ENCODE data around the gene GALNT5.
"Not testable (repeated sequence)": the region's sequence is repeated elsewhere in the genome, so short reads cannot be mapped to it uniquely, and the experiment has no call there.

The GALNT5 gene, protein sequence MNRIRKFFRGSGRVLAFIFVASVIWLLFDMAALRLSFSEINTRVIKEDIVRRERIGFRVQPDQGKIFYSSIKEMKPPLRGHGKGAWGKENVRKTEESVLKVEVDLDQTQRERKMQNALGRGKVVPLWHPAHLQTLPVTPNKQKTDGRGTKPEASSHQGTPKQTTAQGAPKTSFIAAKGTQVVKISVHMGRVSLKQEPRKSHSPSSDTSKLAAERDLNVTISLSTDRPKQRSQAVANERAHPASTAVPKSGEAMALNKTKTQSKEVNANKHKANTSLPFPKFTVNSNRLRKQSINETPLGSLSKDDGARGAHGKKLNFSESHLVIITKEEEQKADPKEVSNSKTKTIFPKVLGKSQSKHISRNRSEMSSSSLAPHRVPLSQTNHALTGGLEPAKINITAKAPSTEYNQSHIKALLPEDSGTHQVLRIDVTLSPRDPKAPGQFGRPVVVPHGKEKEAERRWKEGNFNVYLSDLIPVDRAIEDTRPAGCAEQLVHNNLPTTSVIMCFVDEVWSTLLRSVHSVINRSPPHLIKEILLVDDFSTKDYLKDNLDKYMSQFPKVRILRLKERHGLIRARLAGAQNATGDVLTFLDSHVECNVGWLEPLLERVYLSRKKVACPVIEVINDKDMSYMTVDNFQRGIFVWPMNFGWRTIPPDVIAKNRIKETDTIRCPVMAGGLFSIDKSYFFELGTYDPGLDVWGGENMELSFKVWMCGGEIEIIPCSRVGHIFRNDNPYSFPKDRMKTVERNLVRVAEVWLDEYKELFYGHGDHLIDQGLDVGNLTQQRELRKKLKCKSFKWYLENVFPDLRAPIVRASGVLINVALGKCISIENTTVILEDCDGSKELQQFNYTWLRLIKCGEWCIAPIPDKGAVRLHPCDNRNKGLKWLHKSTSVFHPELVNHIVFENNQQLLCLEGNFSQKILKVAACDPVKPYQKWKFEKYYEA

DNA sequence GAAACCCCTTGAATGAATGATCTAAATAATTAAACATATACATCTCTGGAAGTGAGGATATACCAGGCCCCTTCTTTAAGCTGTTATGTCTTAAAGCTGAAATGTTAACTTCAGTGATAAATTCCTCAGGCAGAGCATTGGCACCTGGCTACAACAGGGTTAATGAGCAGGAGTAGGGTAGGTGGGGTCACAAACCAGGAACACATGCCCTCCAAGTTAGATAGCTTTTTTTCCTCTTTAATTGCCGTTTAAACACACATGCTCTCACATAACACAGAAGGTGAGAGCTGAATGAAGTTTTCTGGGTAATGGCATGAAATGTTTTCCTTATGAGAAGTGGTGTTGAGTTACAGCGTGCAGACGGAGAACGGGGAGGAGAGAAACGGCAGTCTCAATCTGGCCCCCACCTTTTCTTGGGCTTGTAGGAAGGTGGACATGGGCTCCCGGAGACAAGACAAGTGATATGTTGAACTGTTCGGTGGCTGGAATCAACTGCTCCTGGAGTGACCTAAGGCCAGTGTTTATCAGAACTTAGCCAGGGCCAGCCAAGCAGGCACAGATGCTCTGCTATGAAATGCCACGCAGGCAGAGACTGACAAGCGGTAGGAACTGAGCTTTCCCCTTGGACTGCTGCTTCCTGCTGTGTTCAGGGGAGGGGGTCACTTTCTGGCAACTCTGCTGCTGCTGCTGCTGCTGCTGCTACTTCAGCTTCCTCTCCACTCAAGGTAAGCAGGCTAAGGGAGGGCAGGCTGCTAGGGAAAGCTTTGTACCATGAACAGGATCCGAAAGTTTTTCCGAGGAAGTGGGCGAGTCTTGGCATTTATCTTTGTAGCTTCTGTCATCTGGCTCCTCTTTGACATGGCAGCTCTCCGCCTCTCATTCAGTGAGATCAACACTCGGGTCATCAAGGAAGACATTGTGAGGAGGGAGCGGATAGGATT lies at the start of gene GALNT5:
Gene GALNT5 (plus strand): TSS at position 394 of the 941 bp plus-strand sequence. CDS start 378 bp downstream, at position 772.
- DNase-seq (ENCODE audit: low read depth in 2 of 2): no peak

DNA sequence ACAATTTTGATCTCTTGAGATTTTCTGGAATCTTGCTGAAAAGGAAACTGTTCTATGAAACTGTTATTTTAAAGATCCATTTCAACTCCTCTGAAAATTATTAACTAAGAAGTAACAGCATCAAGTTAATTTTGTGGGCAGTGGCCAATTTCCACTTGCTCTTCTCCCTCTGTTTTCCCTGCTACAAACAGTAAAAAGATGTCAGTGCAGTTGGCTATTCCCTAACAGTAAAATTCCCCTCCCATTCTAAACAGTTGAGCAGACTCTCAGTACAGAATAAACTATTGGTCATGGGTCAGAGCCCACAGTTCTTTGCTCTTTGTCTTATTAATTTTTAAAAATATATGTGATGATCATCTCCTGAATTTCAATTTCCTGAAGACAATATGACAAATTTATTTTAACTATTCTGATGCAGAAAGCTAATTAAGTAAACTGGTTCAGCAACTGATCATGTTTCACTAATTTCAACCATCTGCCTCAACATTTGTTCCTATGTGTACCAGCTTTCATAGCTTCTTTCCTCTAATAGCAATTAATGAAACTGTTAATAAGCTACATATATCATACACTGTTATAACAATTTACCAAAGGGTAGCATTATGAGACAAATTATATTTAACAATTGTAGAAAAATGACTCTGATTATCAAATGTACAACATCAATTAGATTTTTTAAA lies 41.1 kb upstream of the GALNT5 start:
- DNase-seq (ENCODE audit: low read depth in 2 of 2): no peak

DNA sequence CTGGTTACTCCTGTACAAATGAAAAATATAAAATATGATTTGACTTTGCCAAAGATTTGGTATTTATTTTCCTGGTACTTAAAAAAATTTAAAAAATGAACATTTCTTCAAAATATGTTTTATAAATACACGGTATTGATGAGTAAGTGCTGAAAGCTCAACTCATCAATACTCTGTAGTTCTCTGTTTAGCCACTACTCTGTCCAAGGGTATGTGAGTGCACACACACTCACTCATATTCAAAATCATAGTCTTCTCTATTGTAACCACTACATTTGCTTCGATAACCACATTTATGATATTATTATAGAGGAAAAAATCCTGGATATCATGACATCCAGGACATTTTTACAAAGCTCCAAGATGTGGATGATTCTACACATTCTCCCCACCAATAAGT lies 40.1 kb upstream of the GALNT5 start:
- DNase-seq (ENCODE audit: low read depth in 2 of 2): no peak

DNA sequence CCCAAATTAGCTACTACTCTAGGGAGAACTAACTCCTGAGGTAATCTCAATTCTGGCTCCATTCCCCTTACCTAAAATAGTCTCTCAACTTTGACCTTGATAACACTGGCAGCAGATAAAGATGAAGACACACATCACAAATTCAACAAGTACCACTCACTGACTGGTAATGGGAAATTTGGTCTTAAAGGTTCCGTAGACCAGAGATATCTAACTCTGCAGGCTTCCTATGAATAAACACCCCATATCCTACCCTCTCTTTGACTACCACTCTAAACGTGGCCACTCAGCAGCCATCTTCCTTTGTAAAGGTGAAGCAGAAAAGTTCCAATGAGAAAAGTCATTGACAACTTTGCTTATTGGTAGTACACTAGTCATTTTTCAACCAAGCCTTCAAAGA lies 38.6 kb upstream of the GALNT5 start:
- no peak for DNase-seq (ENCODE audit: low read depth in 2 of 2)

DNA sequence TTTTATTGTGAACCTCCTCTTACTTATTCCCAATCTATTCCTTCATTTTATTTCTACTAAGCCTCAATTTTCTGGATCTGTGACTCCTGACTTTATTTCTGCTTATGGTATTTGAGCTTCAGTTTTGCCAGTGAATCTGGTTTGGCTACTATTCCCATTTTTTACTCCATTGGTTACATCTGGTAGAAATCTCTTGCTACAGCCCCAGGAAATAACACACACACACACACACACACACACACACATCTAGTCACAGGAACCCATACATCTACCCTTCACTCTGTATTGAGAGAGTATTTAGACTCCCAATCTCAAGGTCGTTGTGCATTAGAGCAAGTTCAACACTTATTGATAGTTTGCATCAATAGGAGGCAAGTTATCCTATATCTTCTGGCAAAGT lies 37.0 kb upstream of the GALNT5 start:
- no peak for DNase-seq (ENCODE audit: low read depth in 2 of 2)

DNA sequence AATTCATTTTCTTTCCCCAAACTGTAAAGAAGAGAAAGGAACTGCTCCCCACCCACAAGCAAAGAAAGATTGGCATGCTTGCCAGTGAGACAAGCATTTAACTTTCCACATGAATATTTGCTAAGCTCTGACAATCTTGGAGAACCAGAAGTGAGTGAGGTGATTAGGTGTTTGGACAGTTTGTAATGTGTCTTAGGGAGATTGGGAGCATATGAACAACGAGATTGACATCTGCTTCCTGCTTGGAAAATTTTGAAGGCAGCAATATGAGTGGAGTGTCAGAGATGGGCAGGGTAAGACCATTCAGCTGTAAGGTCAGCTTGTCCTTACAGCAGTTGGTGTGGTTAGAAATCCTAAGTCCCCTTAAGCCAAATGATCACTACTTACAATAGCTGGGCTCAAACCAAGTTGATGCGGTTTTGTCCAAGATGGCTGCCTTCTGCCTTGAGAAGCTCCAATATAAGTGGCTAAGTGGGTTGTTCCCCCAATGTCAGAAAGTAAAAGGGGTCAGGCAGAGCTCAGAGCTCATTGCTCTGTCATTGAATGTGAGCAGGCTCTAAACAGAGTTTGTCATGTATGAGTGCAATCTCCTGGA lies 36.0 kb upstream of the GALNT5 start:
- DNase-seq (ENCODE audit: low read depth in 2 of 2): no peak

DNA sequence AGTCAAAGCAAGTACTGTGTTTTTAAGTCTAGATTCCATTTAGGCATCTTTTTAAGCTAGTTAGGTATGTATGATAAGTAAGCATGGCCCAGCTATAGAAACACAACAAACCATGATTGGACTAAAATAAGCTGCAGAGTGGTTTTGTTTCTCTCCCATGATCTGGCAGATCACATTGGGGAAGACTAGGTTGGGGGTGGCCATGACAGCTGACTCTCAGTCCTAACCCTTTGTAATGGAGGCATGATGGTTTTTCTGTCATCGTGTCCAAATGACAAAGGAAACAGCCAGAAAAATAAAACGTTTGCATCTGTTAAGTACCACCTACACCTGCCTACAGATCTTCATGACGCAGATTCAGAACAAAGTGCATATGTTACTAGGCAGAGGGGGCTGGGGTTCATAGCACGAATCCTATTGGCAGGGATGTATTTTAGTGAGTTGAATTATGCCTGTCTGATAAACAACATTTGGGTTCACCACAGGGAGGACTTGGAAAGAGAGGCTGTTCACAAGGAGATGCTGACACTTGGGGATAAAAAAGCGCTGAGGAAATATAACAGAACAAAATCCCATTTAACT lies 33.8 kb upstream of the GALNT5 start:
- DNase-seq (ENCODE audit: low read depth in 2 of 2): no peak

DNA sequence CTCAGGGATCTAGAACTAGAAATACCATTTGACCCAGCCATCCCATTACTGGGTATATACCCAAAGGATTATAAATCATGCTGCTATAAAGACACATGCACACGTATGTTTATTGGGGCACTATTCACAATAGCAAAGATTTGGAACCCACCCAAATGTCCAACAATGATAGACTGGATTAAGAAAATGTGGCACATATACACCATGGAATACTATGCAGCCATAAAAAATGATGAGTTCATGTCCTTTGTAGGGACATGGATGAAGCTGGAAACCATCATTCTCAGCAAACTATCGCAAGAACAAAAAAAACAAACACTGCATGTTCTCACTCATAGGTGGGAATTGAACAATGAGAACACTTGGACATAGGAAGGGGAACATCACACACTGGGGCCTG lies 33.1 kb upstream of the GALNT5 start:
- not testable (repeated sequence) for DNase-seq (ENCODE audit: low read depth in 2 of 2)

DNA sequence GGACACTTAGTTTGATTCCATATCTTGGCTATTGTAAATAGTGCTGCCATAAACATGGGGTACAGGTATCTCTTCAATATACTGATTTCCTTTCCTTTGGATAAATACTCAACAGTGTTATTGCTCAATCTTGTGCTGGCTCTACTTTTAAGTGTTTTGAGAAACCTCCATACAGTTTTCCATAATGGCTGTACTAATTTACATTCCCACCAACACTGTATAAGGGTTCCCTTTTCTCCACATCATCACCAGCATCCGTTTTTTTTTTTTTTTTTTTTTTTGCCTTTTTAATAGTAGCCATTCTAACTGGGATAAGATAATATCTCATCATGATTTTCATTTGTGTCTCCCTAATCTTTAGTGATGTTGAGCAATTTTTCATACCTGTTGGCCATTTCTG lies 29.9 kb upstream of the GALNT5 start:
- no peak for DNase-seq (ENCODE audit: low read depth in 2 of 2)

DNA sequence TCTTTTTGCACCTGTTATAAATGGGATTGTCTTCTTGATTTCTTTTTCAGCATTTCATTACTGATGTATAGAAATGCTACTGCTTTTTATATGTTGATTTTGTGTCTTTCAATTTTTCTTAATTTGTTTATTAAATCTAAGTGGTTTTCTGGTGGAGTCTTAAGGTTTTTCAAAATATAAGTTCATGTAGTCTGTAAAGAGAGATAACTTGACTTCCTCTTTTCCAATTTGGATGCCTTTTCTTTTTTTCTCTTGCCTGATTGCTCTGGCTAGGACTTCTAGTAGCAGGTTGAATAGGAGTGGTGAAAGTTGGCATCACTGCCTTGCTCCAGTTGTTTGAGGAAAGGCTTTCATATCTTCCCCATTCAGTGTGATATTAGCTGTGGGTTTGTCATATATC lies 28.6 kb upstream of the GALNT5 start:
- DNase-seq (ENCODE audit: low read depth in 2 of 2): no peak

DNA sequence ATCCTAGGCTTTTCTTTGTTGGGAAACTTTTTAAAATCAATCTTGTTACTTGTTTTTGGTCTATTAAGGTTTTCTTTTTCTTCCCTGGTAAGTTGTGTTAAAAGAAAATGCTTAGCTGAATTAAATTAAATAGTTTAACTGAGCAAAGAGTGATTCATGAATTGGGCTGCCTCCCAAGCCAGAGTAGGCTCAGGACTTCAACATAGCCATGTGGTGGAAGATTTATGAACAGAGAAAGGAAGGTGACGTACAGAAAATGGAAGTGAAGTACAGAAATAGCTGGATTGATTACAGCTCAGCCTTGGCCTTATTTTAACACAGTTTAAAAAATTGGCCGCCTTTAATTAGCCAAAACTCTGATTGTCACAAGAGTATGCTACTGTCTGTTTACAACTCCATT lies 27.9 kb upstream of the GALNT5 start:
- no peak for DNase-seq (ENCODE audit: low read depth in 2 of 2)

DNA sequence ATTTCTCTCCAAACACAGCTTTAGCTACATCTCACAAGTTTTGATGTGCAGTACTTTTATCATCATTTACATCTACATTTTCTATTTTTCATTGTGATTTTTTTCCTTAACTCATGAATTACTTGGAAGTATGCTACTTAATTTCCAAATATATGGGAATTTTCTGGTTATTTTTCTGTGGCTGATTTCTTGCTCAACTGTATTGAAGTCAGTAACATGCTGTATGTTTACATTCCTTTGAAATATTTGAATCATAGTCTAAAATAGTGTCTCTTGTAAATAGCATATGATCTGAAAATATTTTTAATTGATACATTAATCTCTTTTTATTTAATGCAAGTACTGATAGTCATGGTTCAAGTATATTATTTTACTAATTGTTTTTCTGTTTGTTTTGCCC lies 26.0 kb upstream of the GALNT5 start:
- no peak for DNase-seq (ENCODE audit: low read depth in 2 of 2)

DNA sequence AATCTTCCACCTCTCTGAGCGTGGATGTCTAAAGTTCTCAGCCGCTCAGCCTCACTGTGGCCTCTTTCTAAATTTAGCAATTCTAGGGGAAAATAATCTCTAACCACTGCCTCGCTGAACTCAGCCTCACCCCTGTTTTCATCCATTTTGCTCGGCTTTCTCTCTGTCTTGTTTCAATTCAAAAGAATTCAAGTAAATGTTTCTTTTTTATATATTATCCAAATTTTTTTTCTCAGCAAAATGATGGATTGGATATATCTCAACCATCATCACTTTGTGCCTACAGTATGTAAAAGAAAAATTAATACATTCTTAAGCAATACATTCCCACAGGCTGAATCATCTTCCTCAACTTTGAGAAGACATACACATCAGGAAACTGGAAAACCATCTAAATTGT lies 24.0 kb upstream of the GALNT5 start:
- DNase-seq (ENCODE audit: low read depth in 2 of 2): no peak

DNA sequence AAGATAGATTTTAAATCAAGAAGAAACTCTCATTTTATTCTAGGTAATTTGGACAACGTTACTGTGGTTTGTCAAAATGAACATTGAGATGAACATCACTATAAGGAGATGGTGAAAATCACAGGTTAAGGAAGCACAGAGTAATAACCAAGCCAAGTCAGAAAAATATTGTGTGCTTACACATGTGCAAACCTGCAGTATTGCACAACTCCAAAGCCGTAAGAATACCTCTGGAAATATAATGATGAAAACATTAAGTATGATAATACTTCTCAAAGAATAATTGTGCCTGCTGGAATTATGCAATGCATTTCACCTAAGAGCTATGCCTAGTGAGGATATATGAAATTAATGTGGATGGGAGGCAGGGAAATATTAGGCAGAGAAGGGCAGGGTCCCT lies 21.1 kb upstream of the GALNT5 start:
- DNase-seq (ENCODE audit: low read depth in 2 of 2): no peak

DNA sequence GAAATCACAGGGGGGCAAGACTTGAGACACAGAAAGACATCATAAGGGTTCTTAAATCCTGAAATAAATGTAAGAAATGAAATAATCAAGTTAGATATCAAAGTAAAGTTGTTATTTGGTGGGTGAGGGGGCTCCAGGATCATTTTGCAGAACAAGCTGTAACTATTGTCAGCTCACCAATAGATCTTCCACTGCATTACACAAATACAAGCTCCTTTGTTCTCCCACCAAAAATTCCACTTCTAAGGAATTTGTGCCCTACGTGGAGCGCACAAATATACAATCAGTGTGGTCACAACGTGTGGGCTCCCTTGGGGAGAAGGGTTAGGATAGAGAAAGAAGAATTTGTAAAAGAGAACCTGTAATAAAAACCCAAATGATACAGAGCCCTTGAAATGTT lies 19.2 kb upstream of the GALNT5 start:
- no peak for DNase-seq (ENCODE audit: low read depth in 2 of 2)

DNA sequence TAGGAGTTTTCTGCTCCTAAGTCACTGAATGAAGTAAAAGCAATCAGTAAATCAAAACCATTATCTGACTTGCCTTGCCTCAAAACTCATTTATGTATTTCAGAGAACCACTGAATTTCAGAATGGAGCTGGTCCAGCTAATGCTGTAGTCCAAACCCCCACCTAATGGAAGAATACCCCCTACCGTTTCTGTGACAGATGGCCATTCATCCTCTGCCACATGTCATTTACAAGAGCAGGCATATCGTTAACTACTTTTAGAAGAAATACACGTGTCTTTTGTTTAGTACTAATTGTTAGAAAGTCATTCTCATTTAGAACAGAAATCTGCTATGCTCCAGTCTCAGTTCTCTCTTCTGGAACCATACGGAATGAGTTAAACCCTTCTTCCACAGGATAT lies 12.8 kb upstream of the GALNT5 start:
- no peak for DNase-seq (ENCODE audit: low read depth in 2 of 2)

DNA sequence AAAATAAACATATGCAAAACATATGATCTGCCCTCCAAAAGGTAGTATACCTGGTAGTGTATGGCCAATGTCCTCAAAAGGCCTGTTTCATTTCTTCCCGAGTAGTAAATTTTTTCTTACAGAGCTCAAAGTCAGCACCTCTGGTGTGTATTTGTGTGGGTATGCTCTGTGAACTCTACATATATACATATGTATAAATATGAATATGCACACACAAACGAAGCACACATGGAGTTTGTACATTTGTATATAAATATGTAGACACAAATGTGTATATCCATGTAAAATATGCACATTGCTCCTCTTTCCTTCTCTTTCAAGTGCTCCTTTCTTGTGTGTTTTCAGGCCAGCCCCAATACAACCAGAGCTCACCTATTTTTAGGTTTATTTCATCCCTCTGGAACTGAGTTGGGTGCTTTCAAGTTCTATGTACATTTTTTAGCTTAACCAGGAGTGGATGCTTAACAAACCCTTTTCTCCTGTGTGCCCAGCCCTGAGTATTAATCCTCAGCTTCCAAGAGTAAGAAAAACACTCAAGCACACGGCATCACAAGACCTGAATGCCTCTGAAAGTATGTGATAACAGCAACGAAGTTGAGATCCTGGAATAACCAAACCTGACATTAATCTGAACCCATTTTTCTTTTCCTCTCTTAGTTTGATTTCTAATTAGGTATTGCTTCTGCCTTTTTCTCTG lies 12.2 kb upstream of the GALNT5 start:
- no peak for DNase-seq (ENCODE audit: low read depth in 2 of 2)

DNA sequence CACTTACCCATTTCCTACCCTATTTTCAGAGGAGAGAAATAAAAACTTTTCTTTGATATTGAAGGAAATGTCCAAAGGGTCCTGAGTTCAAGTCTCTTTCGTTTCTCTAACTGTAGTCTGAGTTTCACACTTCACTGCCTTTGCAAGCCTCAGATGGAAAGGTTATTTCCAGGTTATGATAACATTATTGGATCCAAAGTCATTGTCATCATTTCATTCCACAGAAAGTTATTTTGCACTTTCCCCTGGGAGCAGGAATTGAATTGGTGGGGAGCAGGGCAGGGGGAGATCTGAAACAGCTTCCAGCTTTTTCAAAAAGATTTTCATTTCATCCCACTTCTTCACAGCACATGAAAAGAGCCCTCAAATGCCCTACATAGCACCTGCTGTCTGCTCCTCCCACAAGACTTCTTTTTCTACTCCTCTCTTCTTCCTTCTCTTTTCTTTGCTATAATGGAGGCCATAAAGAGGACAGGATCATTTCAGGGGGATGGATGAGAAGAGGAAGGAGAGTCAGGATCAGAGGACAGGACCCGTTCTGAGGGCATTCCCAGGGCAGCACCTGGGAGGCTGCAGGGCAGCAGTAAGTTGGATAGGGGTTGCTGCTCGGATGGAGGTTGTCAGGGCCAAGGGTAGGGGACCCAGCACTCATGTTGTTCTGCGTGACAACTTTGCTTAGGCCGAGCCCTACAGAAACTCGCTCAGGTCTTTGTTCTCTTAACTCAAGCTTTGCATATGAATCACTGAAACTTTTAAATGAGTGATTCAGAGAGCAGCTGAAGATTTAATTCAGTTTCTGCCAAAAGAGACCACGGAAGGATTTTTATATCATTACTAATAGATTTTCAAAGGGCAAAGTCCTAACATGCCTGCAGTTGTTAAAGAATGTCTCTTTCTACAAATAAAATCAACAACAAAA lies 11.4 kb upstream of the GALNT5 start:
- no peak for DNase-seq (ENCODE audit: low read depth in 2 of 2)

Measured in stimulated activated CD4-positive, alpha-beta T cell treated with anti-CD3 and anti-CD28 coated beads, Interleukin-1b, Interleukin-23, amount 100 ng/mL, for 4 hours (primary cell).